Thoracic aorta (tissue), 2 donors: ENCODE results near the gene ZNF462. TPM values are rescaled to one million over a fixed set of nuclear protein-coding genes. Genes with fewer than 3 reads are reported as not detected.

Experiments used
- ATAC-seq: fragments of 150-250 bp; one replicate; pipeline ENCODE4 v1.8.0; 2017; ENCODE audit warnings: low read depth; ENCODE audit not compliant: insufficient number of reproducible peaks, low FRiP score
- DNase-seq: peaks from one replicate; pipeline ENCODE4 v3.0.0-alpha.2; 2020; ENCODE audit warnings: low spot score
- H3K27ac ChIP-seq, 2 donors: fragments of 200-600 bp; sonication (generic); 1 replicate in 1 of 2; 2 replicates in 1 of 2; pipeline ENCODE4 v1.5.1; 2016; ENCODE audit warnings: mild to moderate bottlenecking in 2 of 2, moderate library complexity in 2 of 2
- H3K27me3 ChIP-seq: fragments of 200-600 bp; sonication (generic); replicated peaks from 2 replicates; pipeline ENCODE4 v1.6.0; 2016; ENCODE audit warnings: mild to moderate bottlenecking; ENCODE audit not compliant: insufficient read depth
- H3K36me3 ChIP-seq: fragments of 200-600 bp; sonication (generic); one replicate; pipeline ENCODE4 v1.5.1; 2016
- H3K4me1 ChIP-seq, 2 donors: fragments of 200-600 bp; sonication (generic); 1 replicate in 1 of 2; 2 replicates in 1 of 2; pipeline versions ENCODE4 v1.5.1 to v1.6.0; 2016; ENCODE audit warnings: low read depth in 2 of 2, mild to moderate bottlenecking in 1 of 2; ENCODE audit not compliant: control insufficient read depth in 1 of 2
- H3K4me3 ChIP-seq: fragments of 200-600 bp; sonication (generic); 2 replicates; pipeline ENCODE4 v1.5.1; 2016; ENCODE audit warnings: mild to moderate bottlenecking
- H3K9me3 ChIP-seq: fragments of 200-600 bp; sonication (generic); 2 replicates; pipeline ENCODE4 v1.5.1; 2016
- total RNA-seq, 2 donors: library from RNA; depleted of rRNA; stranded (reverse); fragments of >200 nt; gene quantifications; one replicate each; pipeline versions ENCODE4 v1.1.0 to v1.2.3, GENCODE V29; 2016
- TF ChIP-seq, protein P1 (sequence below): fragments of 200-600 bp; sonication (generic); IDR thresholded peaks from one replicate; pipeline ENCODE4 v1.5.1; 2019; ENCODE audit warnings: antibody characterized with exemption

ZNF462 gene
- total RNA-seq, 2 donors from 2014 or later = 9.6 to 12.3 TPM

DNA sequence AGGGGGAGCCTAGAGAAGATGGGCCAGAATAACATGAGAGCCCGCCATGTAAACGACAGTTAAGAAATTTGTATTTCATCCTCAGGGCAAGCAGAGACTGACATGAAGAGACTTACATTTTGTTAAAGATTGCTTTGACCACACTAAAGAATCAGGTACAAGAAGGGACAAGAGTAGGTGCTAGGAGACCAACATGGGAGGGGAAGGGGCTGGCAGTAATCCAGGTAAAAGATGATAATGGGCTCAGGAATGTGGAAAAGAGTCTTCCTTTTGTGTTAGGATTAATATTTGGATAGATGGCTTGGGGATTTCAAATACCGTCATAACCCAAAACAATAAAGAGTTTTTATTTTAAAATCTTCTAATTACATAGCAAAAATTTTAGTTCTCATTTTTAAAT, 137.3 kb downstream of the ZNF462 start:
- DNase-seq (no peak), ATAC-seq (no peak)
- no peaks in the 10 kb centered on the region for H3K36me3 ChIP-seq
- no peak overlapping the region for H3K4me3 ChIP-seq
- no peaks in the 10 kb centered on the region for H3K27me3 ChIP-seq
- no peak overlapping the region for H3K27ac ChIP-seq
- no peaks in the 10 kb centered on the region for H3K4me1 ChIP-seq
- TF ChIP-seq, protein P1, sequence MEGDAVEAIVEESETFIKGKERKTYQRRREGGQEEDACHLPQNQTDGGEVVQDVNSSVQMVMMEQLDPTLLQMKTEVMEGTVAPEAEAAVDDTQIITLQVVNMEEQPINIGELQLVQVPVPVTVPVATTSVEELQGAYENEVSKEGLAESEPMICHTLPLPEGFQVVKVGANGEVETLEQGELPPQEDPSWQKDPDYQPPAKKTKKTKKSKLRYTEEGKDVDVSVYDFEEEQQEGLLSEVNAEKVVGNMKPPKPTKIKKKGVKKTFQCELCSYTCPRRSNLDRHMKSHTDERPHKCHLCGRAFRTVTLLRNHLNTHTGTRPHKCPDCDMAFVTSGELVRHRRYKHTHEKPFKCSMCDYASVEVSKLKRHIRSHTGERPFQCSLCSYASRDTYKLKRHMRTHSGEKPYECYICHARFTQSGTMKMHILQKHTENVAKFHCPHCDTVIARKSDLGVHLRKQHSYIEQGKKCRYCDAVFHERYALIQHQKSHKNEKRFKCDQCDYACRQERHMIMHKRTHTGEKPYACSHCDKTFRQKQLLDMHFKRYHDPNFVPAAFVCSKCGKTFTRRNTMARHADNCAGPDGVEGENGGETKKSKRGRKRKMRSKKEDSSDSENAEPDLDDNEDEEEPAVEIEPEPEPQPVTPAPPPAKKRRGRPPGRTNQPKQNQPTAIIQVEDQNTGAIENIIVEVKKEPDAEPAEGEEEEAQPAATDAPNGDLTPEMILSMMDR = no peak
- H3K9me3 ChIP-seq = no peaks in the 10 kb centered on the region

DNA sequence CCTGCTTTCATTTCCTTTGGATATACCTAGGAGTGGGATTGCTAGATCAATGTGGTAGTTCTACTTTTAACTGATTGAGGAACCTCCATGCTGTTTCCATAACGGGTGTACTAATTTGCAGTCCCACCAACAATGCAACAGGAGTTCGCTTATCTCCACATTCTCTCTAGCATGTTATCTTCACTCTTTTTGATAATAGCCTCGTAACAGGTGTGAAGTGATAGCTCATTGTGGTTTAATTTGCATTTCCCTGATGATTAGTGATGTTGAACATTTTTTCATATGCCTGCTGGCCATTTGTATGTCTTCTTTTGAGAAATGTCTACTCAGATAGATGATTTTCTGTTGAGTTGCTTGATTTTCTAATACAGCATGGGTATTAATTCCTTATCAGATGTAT, 142.2 kb downstream of the ZNF462 start:
- H3K27me3 ChIP-seq = no peaks in the 10 kb centered on the region
- no peak overlapping the region for H3K27ac ChIP-seq
- no peak for ATAC-seq
- no peak overlapping the region for H3K4me3 ChIP-seq
- TF ChIP-seq, protein P1 = no peak
- H3K9me3 ChIP-seq = no peaks in the 10 kb centered on the region
- H3K36me3 ChIP-seq = peaks cover 3% of the 10 kb centered on the region
- no peaks in the 10 kb centered on the region for H3K4me1 ChIP-seq
- DNase-seq = no peak

DNA sequence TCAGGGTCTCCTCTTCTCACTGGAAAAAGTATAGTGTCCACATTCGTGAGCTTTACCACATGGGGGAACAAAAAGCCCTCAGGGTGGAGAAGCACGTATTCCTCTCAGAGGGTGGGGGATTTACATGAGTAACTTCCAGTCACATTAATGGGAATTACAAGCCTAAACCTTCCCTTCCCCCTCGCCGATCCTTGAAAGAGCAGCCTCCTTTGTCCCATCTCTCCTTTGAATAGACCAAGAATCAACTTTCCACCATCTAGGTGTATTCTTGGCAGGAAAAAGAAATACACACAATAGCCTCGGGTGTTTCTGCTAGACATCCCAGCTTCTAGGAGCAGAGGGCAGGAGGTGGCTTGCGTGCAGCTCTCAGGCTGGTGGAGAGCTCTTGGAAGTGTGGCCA, 144.4 kb downstream of the ZNF462 start:
- no peak for ATAC-seq
- Histone ChIP-seq H3K4me3 (no peak overlapping the region), H3K36me3 (peaks cover 8% of the 10 kb centered on the region), H3K4me1 (no peaks in the 10 kb centered on the region), H3K27ac (no peak overlapping the region), H3K27me3 (no peaks in the 10 kb centered on the region), H3K9me3 (no peaks in the 10 kb centered on the region)
- DNase-seq = no peak
- TF ChIP-seq, protein P1 = no peak

DNA sequence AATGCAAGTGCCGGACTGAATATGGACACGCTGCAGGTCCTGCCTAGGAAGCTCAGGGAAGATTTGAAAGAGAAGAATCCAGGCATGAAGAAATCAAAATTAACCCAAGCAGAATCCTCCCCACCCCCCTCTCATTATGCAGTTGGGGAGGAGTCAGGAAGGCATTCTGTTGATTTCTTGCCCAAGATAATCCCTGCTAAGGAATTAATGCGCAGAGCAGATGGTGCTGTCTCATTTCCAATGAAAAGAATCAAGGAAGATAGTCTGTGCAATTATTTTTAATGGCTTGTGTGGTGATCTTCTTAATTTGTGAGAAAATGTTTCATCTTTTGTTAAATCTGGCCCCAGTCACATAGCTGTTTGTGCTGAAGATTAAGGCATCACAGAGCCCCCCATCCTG, 145.0 kb downstream of the ZNF462 start:
- no peaks in the 10 kb centered on the region for H3K27me3 ChIP-seq
- TF ChIP-seq, protein P1 = no peak
- peaks cover 8% of the 10 kb centered on the region for H3K36me3 ChIP-seq
- no peak overlapping the region for H3K27ac ChIP-seq
- no peaks in the 10 kb centered on the region for H3K9me3 ChIP-seq
- no peak overlapping the region for H3K4me3 ChIP-seq
- DNase-seq (no peak), ATAC-seq (no peak)
- no peaks in the 10 kb centered on the region for H3K4me1 ChIP-seq

DNA sequence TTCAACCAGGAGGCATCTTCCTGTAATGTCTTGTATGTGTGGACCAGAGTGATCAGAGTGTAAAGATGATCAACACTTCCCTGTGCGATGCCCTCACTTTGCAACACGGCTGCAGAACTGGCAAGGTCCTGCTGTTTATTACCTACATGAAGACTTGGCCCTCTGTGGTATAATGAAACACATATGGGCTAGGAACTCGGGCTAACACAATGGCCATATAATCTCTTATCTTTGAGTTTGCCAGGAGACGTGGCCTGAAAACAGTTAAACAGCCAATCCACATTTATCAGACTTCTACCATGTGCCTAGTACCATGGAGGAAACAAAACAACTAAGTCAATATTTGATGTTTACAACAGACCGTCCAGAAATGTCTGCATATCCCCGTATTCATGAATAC, 145.5 kb downstream of the ZNF462 start:
- peaks cover 8% of the 10 kb centered on the region for H3K36me3 ChIP-seq
- no peak overlapping the region for H3K4me3 ChIP-seq
- no peaks in the 10 kb centered on the region for H3K4me1 ChIP-seq
- H3K27ac ChIP-seq = no peak overlapping the region
- no peaks in the 10 kb centered on the region for H3K9me3 ChIP-seq
- ATAC-seq (no peak), DNase-seq (no peak)
- no peaks in the 10 kb centered on the region for H3K27me3 ChIP-seq
- TF ChIP-seq, protein P1 = no peak
